ENCODE results near the gene SAMD4B.
"Not testable (repeated sequence)": the region's sequence is repeated elsewhere in the genome, so short reads cannot be mapped to it uniquely, and the experiment has no call there.

The SAMD4B gene

DNA sequence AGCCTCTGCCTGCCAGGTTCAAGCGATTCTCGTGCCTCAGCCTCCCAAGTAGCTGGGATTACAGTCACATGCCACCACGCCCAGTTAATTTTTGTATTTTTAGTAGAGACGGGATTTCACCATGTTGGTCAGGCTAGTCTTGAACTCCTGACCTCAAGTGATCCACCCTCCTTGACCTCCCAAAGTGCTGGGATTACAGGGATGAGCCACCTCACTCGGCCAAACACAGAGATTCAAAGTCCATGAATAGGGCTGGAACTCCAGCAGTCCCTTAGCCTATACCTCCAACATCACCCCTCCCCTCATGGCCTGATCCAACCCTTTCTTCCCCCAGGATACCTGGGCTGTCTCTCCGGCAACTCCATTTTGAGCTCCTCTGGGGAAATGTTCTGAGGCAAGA, 9.5 kb upstream of the SAMD4B start:
- not testable (repeated sequence) for H3K4me2 ChIP-seq (ENCODE audit: insufficient read depth, low read length, poor library complexity, severe bottlenecking); H4K91ac ChIP-seq (ENCODE audit: low read depth, low read length, poor library complexity); DNase-seq (ENCODE audit: low spot score); H3K4me3 ChIP-seq (ENCODE audit: low read length in 2 of 2); H2BK120ac ChIP-seq (ENCODE audit: low read depth, low read length); H2BK12ac ChIP-seq (ENCODE audit: low read length); H2BK15ac ChIP-seq (ENCODE audit: low read length); H3K4me1 ChIP-seq (ENCODE audit: control insufficient read depth in 2 of 2, insufficient read depth in 1 of 2, low read depth in 1 of 2, low read length in 2 of 2); H3K9me3 ChIP-seq (replicated peaks in 1 of 2; ENCODE audit: control insufficient read depth in 2 of 2, insufficient read depth in 1 of 2, low read depth in 1 of 2, low read length in 2 of 2); H2BK5ac ChIP-seq (ENCODE audit: low read length); H3K27ac ChIP-seq (replicated peaks; ENCODE audit: low read length); H3K4ac ChIP-seq (ENCODE audit: low read length); H3K23ac ChIP-seq (ENCODE audit: low read depth, low read length, poor library complexity); H2AK5ac ChIP-seq (ENCODE audit: low read depth, low read length); H4K8ac ChIP-seq (ENCODE audit: low read depth, low read length); H3K9ac ChIP-seq (ENCODE audit: low read depth, low read length, poor library complexity); H2AFZ ChIP-seq (ENCODE audit: low read length); H3K36me3 ChIP-seq (replicated peaks in 1 of 2; ENCODE audit: control insufficient read depth in 2 of 2, insufficient read depth in 2 of 2, low read length in 2 of 2); H3K79me1 ChIP-seq (ENCODE audit: low read depth, low read length); H3K18ac ChIP-seq (ENCODE audit: low read length); H3K14ac ChIP-seq (ENCODE audit: low read length)
- peaks cover 0 to 15% (median 0%) of the 10 kb centered on the region in 3 experiments for H3K27me3 ChIP-seq (ENCODE audit: control insufficient read depth in 3 of 3, insufficient read depth in 3 of 3, low read depth in 1 of 3, low read length in 3 of 3)
- WGBS, 2 donors (ENCODE audit: extremely low coverage in 2 of 2, insufficient read length in 2 of 2, insufficient replicate concordance in 1 of 2), result no CpG with 5 or more reads among the region's 6 CpGs

DNA sequence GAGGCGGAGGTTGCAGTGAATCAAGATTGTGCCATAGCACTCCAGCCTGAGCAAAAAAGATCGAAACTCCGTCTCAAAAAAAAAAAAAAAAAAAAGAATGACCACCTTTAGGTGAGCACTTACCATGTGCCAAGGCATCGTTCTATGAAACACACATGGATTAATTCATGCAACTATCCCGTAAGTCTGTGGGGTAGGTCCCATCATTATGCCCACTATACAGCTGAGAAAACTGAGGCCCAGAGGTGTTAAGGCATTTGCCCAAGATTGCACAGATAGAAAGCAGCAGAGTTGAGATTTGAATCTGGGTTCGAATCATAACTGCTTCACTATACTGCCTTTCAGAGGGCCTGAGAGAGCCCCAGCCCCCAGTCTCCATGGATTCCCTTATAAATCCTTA, 8.7 kb upstream of the SAMD4B start:
- Histone ChIP-seq H2BK5ac (ENCODE audit: low read length) (no peak overlapping the region), H4K8ac (ENCODE audit: low read depth, low read length) (no peak overlapping the region), H2BK12ac (ENCODE audit: low read length) (no peak overlapping the region), H3K18ac (ENCODE audit: low read length) (no peak overlapping the region), H3K14ac (ENCODE audit: low read length) (no peak overlapping the region), H4K91ac (ENCODE audit: low read depth, low read length, poor library complexity) (no peak overlapping the region), H2AK5ac (ENCODE audit: low read depth, low read length) (no peak overlapping the region), H3K4ac (ENCODE audit: low read length) (no peak overlapping the region), H3K4me3 (ENCODE audit: low read length in 2 of 2) (no peak overlapping the region), H3K9ac (ENCODE audit: low read depth, low read length, poor library complexity) (no peak overlapping the region), H2BK15ac (ENCODE audit: low read length) (no peak overlapping the region), H3K27ac (replicated peaks; ENCODE audit: low read length) (no peak overlapping the region), H3K4me2 (ENCODE audit: insufficient read depth, low read length, poor library complexity, severe bottlenecking) (no peak overlapping the region), H3K36me3 (replicated peaks in 1 of 2; ENCODE audit: control insufficient read depth in 2 of 2, insufficient read depth in 2 of 2, low read length in 2 of 2) (no peaks in the 10 kb centered on the region), H3K9me3 (replicated peaks in 1 of 2; ENCODE audit: control insufficient read depth in 2 of 2, insufficient read depth in 1 of 2, low read depth in 1 of 2, low read length in 2 of 2) (no peaks in the 10 kb centered on the region), H3K79me1 (ENCODE audit: low read depth, low read length) (no peaks in the 10 kb centered on the region), H3K4me1 (ENCODE audit: control insufficient read depth in 2 of 2, insufficient read depth in 1 of 2, low read depth in 1 of 2, low read length in 2 of 2) (peaks cover 0 to 4% of the 10 kb centered on the region in 2 donors), H2BK120ac (ENCODE audit: low read depth, low read length) (no peak overlapping the region), H3K27me3 (ENCODE audit: control insufficient read depth in 3 of 3, insufficient read depth in 3 of 3, low read depth in 1 of 3, low read length in 3 of 3) (peaks cover 0 to 15% (median 0%) of the 10 kb centered on the region in 3 experiments), H2AFZ (ENCODE audit: low read length) (no peak overlapping the region), H3K23ac (ENCODE audit: low read depth, low read length, poor library complexity) (no peak overlapping the region)
- DNase-seq (ENCODE audit: low spot score), result no peak
- WGBS, 2 donors (ENCODE audit: extremely low coverage in 2 of 2, insufficient read length in 2 of 2, insufficient replicate concordance in 1 of 2), result no CpG with 5 or more reads among the region's 6 CpGs

DNA sequence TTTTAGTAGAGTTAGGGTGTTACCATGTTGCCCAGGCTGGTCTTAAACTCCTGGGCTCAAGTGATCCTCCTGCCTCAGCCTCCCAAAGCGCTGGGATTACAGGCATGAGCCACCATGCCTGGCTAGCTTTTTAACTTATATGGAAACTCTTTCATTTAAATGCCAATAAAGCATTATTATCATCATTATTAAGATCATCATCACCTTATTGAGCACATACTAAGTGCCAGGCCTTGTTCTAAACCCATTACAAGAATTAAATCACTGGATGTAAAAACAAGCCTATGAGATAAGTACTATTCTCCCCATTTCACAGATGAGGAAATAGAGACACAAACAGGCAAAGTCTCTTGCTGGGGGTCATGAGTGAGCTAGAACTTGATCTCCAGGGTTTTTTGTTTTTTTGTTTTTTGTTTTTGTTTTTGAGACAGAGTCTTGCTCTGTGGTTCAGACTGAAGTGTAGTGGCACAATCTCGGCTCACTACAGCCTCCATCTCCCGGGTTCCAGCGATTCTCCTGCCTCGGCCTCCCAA, 7.7 kb upstream of the SAMD4B start:
- no peak overlapping the region for H3K27ac ChIP-seq (replicated peaks; ENCODE audit: low read length)

GRCh38 chr19:39335168-39335548, 7.1 kb upstream of the SAMD4B start:
- Histone ChIP-seq H2BK12ac (ENCODE audit: low read length) (peak overlapping the region; percentile 16), H3K9ac (ENCODE audit: low read depth, low read length, poor library complexity) (no peak overlapping the region), H3K9me3 (replicated peaks in 1 of 2; ENCODE audit: control insufficient read depth in 2 of 2, insufficient read depth in 1 of 2, low read depth in 1 of 2, low read length in 2 of 2) (no peaks in the 10 kb centered on the region), H3K27me3 (ENCODE audit: control insufficient read depth in 3 of 3, insufficient read depth in 3 of 3, low read depth in 1 of 3, low read length in 3 of 3) (peaks cover 0 to 6% (median 0%) of the 10 kb centered on the region in 3 experiments), H2AK5ac (ENCODE audit: low read depth, low read length) (no peak overlapping the region), H4K91ac (ENCODE audit: low read depth, low read length, poor library complexity) (no peak overlapping the region), H3K79me1 (ENCODE audit: low read depth, low read length) (no peaks in the 10 kb centered on the region), H2BK120ac (ENCODE audit: low read depth, low read length) (no peak overlapping the region), H3K36me3 (replicated peaks in 1 of 2; ENCODE audit: control insufficient read depth in 2 of 2, insufficient read depth in 2 of 2, low read length in 2 of 2) (no peaks in the 10 kb centered on the region), H3K18ac (ENCODE audit: low read length) (no peak overlapping the region), H3K4ac (ENCODE audit: low read length) (peak overlapping the region; percentile 76), H3K27ac (replicated peaks; ENCODE audit: low read length) (no peak overlapping the region), H3K23ac (ENCODE audit: low read depth, low read length, poor library complexity) (no peak overlapping the region), H2BK15ac (ENCODE audit: low read length) (peak overlapping the region; percentile 37), H4K8ac (ENCODE audit: low read depth, low read length) (peak overlapping the region; percentile 23), H3K4me1 (ENCODE audit: control insufficient read depth in 2 of 2, insufficient read depth in 1 of 2, low read depth in 1 of 2, low read length in 2 of 2) (peaks cover 0 to 4% of the 10 kb centered on the region in 2 donors), H2BK5ac (ENCODE audit: low read length) (peak overlapping the region; percentile 39), H2AFZ (ENCODE audit: low read length) (peak overlapping the region; percentile 81), H3K4me3 (ENCODE audit: low read length in 2 of 2) (no peak overlapping the region), H3K14ac (ENCODE audit: low read length) (peak overlapping the region; percentile 97), H3K4me2 (ENCODE audit: insufficient read depth, low read length, poor library complexity, severe bottlenecking) (no peak overlapping the region)
- DNase-seq (ENCODE audit: low spot score), result no peak
- WGBS, 2 donors (ENCODE audit: extremely low coverage in 2 of 2, insufficient read length in 2 of 2, insufficient replicate concordance in 1 of 2), result no CpG with 5 or more reads among the region's 6 CpGs

More for the DNA sequence above, 7.7 kb upstream of the SAMD4B start:
- peaks cover 0 to 6% (median 0%) of the 10 kb centered on the region in 3 experiments for H3K27me3 ChIP-seq (ENCODE audit: control insufficient read depth in 3 of 3, insufficient read depth in 3 of 3, low read depth in 1 of 3, low read length in 3 of 3)
- H2BK12ac ChIP-seq (ENCODE audit: low read length), result no peak overlapping the region
- H2BK120ac ChIP-seq (ENCODE audit: low read depth, low read length), result no peak overlapping the region
- no CpG with 5 or more reads among the region's 5 CpGs for WGBS, 2 donors (ENCODE audit: extremely low coverage in 2 of 2, insufficient read length in 2 of 2, insufficient replicate concordance in 1 of 2)
- H3K9ac ChIP-seq (ENCODE audit: low read depth, low read length, poor library complexity), result no peak overlapping the region
- no peaks in the 10 kb centered on the region for H3K79me1 ChIP-seq (ENCODE audit: low read depth, low read length)
- H3K4me2 ChIP-seq (ENCODE audit: insufficient read depth, low read length, poor library complexity, severe bottlenecking), result no peak overlapping the region
- no peak overlapping the region for H4K91ac ChIP-seq (ENCODE audit: low read depth, low read length, poor library complexity)
- H3K23ac ChIP-seq (ENCODE audit: low read depth, low read length, poor library complexity), result no peak overlapping the region
- H3K4ac ChIP-seq (ENCODE audit: low read length), result no peak overlapping the region
- no peaks in the 10 kb centered on the region for H3K36me3 ChIP-seq (replicated peaks in 1 of 2; ENCODE audit: control insufficient read depth in 2 of 2, insufficient read depth in 2 of 2, low read length in 2 of 2)
- H3K4me3 ChIP-seq (ENCODE audit: low read length in 2 of 2), result no peak overlapping the region
- no peak overlapping the region for H2BK15ac ChIP-seq (ENCODE audit: low read length)
- no peak overlapping the region for H2BK5ac ChIP-seq (ENCODE audit: low read length)
- no peak overlapping the region for H2AK5ac ChIP-seq (ENCODE audit: low read depth, low read length)
- no peak for DNase-seq (ENCODE audit: low spot score)
- no peak overlapping the region for H3K18ac ChIP-seq (ENCODE audit: low read length)
- no peak overlapping the region for H4K8ac ChIP-seq (ENCODE audit: low read depth, low read length)
- H3K9me3 ChIP-seq (replicated peaks in 1 of 2; ENCODE audit: control insufficient read depth in 2 of 2, insufficient read depth in 1 of 2, low read depth in 1 of 2, low read length in 2 of 2), result no peaks in the 10 kb centered on the region
- H2AFZ ChIP-seq (ENCODE audit: low read length), result no peak overlapping the region
- peaks cover 0 to 4% of the 10 kb centered on the region in 2 donors for H3K4me1 ChIP-seq (ENCODE audit: control insufficient read depth in 2 of 2, insufficient read depth in 1 of 2, low read depth in 1 of 2, low read length in 2 of 2)
- H3K14ac ChIP-seq (ENCODE audit: low read length), result no peak overlapping the region

Measured in neuronal stem cell (in vitro differentiated cells).